Spleen (tissue), 7 donors: Measurements from ENCODE around the gene PIAS1.

Source experiments
- POLR2A ChIP-seq, 3 donors: fragments of 450-650 bp; IDR thresholded peaks; one replicate each; pipeline ENCODE4 v1.5.1; 2017; ENCODE audit warnings: antibody characterized with exemption in 3 of 3, mild to moderate bottlenecking in 1 of 3
- POLR2AphosphoS5 ChIP-seq, 3 donors: sonication (generic); formaldehyde crosslinking; IDR thresholded peaks; one replicate each; pipeline ENCODE4 v1.5.1; 2017; ENCODE audit warnings: antibody characterized with exemption in 3 of 3
- TF ChIP-seq, protein P1 (sequence below), 11 experiments: fragments of 200-600 bp in 7 of 11; fragments of 450-650 bp in 4 of 11; sonication (generic) in 4 of 11; IDR thresholded peaks in 8 of 11; conservative IDR thresholded peaks in 3 of 11; 1 replicate in 7 of 11; 2 replicates in 4 of 11; pipeline versions ENCODE4 v1.4.0 to v1.8.0; 2016 to 2021; ENCODE audit warnings: antibody characterized with exemption in 11 of 11, inconsistent platforms in 4 of 11, mild to moderate bottlenecking in 1 of 11
- donor health status: DM: no; HTN: no; CAD: no; lungs with moderate emphysema.
- donor health status: DM: no; HTN: no; CAD: no.
- donor health status: DM: no; HTN: no; CAD: no.

DNA sequence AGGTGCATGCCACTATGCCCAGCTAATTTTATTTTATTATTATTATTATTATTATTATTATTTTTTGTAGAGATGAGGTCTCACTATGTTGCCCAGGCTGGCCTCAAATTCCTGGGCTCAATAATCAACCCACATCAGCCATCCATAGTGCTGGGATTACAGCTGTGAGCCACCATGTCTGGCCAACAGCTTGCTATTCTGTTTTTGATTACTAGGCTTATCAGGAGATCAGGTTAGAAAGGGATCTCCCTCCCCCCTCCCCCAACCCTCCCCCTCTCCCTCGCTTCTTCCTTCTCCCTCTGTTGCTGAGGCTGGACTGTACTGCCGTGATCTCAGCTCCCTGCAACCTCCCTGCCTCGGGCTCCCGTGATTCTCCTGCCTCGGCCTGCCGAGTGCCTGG lies 166.9 kb downstream of the PIAS1 start:
- TF ChIP-seq, protein P1, sequence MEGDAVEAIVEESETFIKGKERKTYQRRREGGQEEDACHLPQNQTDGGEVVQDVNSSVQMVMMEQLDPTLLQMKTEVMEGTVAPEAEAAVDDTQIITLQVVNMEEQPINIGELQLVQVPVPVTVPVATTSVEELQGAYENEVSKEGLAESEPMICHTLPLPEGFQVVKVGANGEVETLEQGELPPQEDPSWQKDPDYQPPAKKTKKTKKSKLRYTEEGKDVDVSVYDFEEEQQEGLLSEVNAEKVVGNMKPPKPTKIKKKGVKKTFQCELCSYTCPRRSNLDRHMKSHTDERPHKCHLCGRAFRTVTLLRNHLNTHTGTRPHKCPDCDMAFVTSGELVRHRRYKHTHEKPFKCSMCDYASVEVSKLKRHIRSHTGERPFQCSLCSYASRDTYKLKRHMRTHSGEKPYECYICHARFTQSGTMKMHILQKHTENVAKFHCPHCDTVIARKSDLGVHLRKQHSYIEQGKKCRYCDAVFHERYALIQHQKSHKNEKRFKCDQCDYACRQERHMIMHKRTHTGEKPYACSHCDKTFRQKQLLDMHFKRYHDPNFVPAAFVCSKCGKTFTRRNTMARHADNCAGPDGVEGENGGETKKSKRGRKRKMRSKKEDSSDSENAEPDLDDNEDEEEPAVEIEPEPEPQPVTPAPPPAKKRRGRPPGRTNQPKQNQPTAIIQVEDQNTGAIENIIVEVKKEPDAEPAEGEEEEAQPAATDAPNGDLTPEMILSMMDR (IDR thresholded peaks at IDR 0.05 in 8 of 11, conservative IDR thresholded peaks at IDR 0.05 in 3 of 11): no peak
- TF ChIP-seq POLR2A (IDR thresholded peaks at IDR 0.05): no peak
- no peak for TF ChIP-seq POLR2AphosphoS5 (IDR thresholded peaks at IDR 0.05)
